Measurements from ENCODE around the gene AGTPBP1.

DNA sequence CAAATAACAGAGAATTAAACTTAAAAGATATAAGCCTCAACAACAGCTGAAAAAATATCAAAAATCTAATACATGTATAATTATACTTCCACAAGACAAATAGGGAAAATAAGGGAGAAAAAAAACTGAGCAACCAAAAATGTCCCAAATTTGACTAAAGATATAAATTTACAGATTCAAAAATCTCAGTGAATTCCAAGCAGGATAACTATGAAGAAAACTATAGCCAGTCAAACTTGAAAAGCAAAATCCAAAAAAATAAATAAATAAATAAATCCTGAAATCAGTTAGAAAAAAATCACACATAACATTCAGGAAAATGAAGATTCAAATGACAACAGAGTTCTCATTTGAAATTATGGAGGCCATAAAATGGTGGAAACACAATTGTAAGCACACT lies 56.7 kb downstream of the AGTPBP1 start:
- TF ChIP-seq POLR2A (IDR thresholded peaks at IDR 0.05) = no peak
- TF ChIP-seq, protein P1, sequence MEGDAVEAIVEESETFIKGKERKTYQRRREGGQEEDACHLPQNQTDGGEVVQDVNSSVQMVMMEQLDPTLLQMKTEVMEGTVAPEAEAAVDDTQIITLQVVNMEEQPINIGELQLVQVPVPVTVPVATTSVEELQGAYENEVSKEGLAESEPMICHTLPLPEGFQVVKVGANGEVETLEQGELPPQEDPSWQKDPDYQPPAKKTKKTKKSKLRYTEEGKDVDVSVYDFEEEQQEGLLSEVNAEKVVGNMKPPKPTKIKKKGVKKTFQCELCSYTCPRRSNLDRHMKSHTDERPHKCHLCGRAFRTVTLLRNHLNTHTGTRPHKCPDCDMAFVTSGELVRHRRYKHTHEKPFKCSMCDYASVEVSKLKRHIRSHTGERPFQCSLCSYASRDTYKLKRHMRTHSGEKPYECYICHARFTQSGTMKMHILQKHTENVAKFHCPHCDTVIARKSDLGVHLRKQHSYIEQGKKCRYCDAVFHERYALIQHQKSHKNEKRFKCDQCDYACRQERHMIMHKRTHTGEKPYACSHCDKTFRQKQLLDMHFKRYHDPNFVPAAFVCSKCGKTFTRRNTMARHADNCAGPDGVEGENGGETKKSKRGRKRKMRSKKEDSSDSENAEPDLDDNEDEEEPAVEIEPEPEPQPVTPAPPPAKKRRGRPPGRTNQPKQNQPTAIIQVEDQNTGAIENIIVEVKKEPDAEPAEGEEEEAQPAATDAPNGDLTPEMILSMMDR (IDR thresholded peaks at IDR 0.05) = no peak

Data from lower leg skin (tissue), 3 donors.